ENCODE results near the gene DNAJB1.

The DNAJB1 gene

GRCh38 chr19:14530506-14530905 is 12.3 kb upstream of the DNAJB1 start:
- H3K36me3 ChIP-seq (ENCODE audit: insufficient read depth, low read length): no peaks in the 10 kb centered on the region
- H3K4me3 ChIP-seq (ENCODE audit: low read length): peak overlapping the region; percentile 94
- H3K4me1 ChIP-seq (ENCODE audit: control insufficient read depth, insufficient read depth, low read length): peaks cover 13% of the 10 kb centered on the region
- no peaks in the 10 kb centered on the region for H3K9me3 ChIP-seq (replicated peaks; ENCODE audit: low read length)
- H3K4me2 ChIP-seq (ENCODE audit: low read length): peak overlapping the region; percentile 91
- H3K27me3 ChIP-seq (ENCODE audit: control insufficient read depth, insufficient read depth, low read length): no peaks in the 10 kb centered on the region
- peak overlapping the region; percentile 82 for H3K9ac ChIP-seq (ENCODE audit: low read depth, low read length)

GRCh38 chr19:14530005-14530348 is 11.8 kb upstream of the DNAJB1 start:
- H3K4me2 ChIP-seq (ENCODE audit: low read length): peak overlapping the region; percentile 91
- H3K27me3 ChIP-seq (ENCODE audit: control insufficient read depth, insufficient read depth, low read length): no peaks in the 10 kb centered on the region
- no peaks in the 10 kb centered on the region for H3K36me3 ChIP-seq (ENCODE audit: insufficient read depth, low read length)
- peak overlapping the region; percentile 82 for H3K9ac ChIP-seq (ENCODE audit: low read depth, low read length)
- peaks cover 13% of the 10 kb centered on the region for H3K4me1 ChIP-seq (ENCODE audit: control insufficient read depth, insufficient read depth, low read length)
- H3K4me3 ChIP-seq (ENCODE audit: low read length): peak overlapping the region; percentile 94
- no peaks in the 10 kb centered on the region for H3K9me3 ChIP-seq (replicated peaks; ENCODE audit: low read length)

GRCh38 chr19:14529254-14530004 is 11.2 kb upstream of the DNAJB1 start, which contains the start of gene TECR:
Gene TECR (plus strand): TSS chr19:14529594. CDS start chr19:14529697, 103 bp downstream.
- Histone ChIP-seq H3K9me3 (replicated peaks; ENCODE audit: low read length) (no peaks in the 10 kb centered on the region), H3K4me3 (ENCODE audit: low read length) (peak within 1 kb of the TSS; percentile 94), H3K4me2 (ENCODE audit: low read length) (peak within 1 kb of the TSS; percentile 91), H3K9ac (ENCODE audit: low read depth, low read length) (peak within 1 kb of the TSS; percentile 82), H3K27me3 (ENCODE audit: control insufficient read depth, insufficient read depth, low read length) (no peaks in the 10 kb centered on the region), H3K36me3 (ENCODE audit: insufficient read depth, low read length) (no peaks in the 10 kb centered on the region), H3K4me1 (ENCODE audit: control insufficient read depth, insufficient read depth, low read length) (peaks cover 13% of the 10 kb centered on the region)

- Histone ChIP-seq H3K4me3 (ENCODE audit: low read length) (peak overlapping the region; percentile 81), H3K4me1 (ENCODE audit: control insufficient read depth, insufficient read depth, low read length) (peaks cover 13% of the 10 kb centered on the region), H3K36me3 (ENCODE audit: insufficient read depth, low read length) (no peaks in the 10 kb centered on the region), H3K9ac (ENCODE audit: low read depth, low read length) (peak overlapping the region; percentile 69), H3K27me3 (ENCODE audit: control insufficient read depth, insufficient read depth, low read length) (no peaks in the 10 kb centered on the region), H3K9me3 (replicated peaks; ENCODE audit: low read length) (no peaks in the 10 kb centered on the region), H3K4me2 (ENCODE audit: low read length) (peak overlapping the region; percentile 87)
These were observed 10.4 kb upstream of the DNAJB1 start for GRCh38 chr19:14528419-14529253.

GRCh38 chr19:14526423-14526822 is 8.2 kb upstream of the DNAJB1 start:
- Histone ChIP-seq H3K27me3 (ENCODE audit: control insufficient read depth, insufficient read depth, low read length) (no peaks in the 10 kb centered on the region), H3K9ac (ENCODE audit: low read depth, low read length) (no peak overlapping the region), H3K4me2 (ENCODE audit: low read length) (no peak overlapping the region), H3K4me3 (ENCODE audit: low read length) (no peak overlapping the region), H3K9me3 (replicated peaks; ENCODE audit: low read length) (no peaks in the 10 kb centered on the region), H3K4me1 (ENCODE audit: control insufficient read depth, insufficient read depth, low read length) (peaks cover 13% of the 10 kb centered on the region), H3K36me3 (ENCODE audit: insufficient read depth, low read length) (no peaks in the 10 kb centered on the region)

GRCh38 chr19:14525729-14526128 is 7.5 kb upstream of the DNAJB1 start:
- Histone ChIP-seq H3K4me1 (ENCODE audit: control insufficient read depth, insufficient read depth, low read length) (peaks cover 13% of the 10 kb centered on the region), H3K9ac (ENCODE audit: low read depth, low read length) (no peak overlapping the region), H3K36me3 (ENCODE audit: insufficient read depth, low read length) (no peaks in the 10 kb centered on the region), H3K4me3 (ENCODE audit: low read length) (no peak overlapping the region), H3K9me3 (replicated peaks; ENCODE audit: low read length) (no peaks in the 10 kb centered on the region), H3K4me2 (ENCODE audit: low read length) (no peak overlapping the region), H3K27me3 (ENCODE audit: control insufficient read depth, insufficient read depth, low read length) (no peaks in the 10 kb centered on the region)

- H3K27me3 ChIP-seq (ENCODE audit: control insufficient read depth, insufficient read depth, low read length): no peaks in the 10 kb centered on the region
- H3K4me3 ChIP-seq (ENCODE audit: low read length): no peak overlapping the region
- no peak overlapping the region for H3K4me2 ChIP-seq (ENCODE audit: low read length)
- H3K9me3 ChIP-seq (replicated peaks; ENCODE audit: low read length): no peaks in the 10 kb centered on the region
- H3K4me1 ChIP-seq (ENCODE audit: control insufficient read depth, insufficient read depth, low read length): peaks cover 29% of the 10 kb centered on the region
- no peak overlapping the region for H3K9ac ChIP-seq (ENCODE audit: low read depth, low read length)
- peaks cover 16% of the 10 kb centered on the region for H3K36me3 ChIP-seq (ENCODE audit: insufficient read depth, low read length)
These were observed 2.3 kb upstream of the DNAJB1 start for GRCh38 chr19:14520543-14520942.

GRCh38 chr19:14519860-14520407 is 1.7 kb upstream of the DNAJB1 start:
- Histone ChIP-seq H3K9me3 (replicated peaks; ENCODE audit: low read length) (no peaks in the 10 kb centered on the region), H3K27me3 (ENCODE audit: control insufficient read depth, insufficient read depth, low read length) (no peaks in the 10 kb centered on the region), H3K9ac (ENCODE audit: low read depth, low read length) (peak overlapping the region; percentile 45), H3K4me1 (ENCODE audit: control insufficient read depth, insufficient read depth, low read length) (peaks cover 32% of the 10 kb centered on the region), H3K4me3 (ENCODE audit: low read length) (no peak overlapping the region), H3K36me3 (ENCODE audit: insufficient read depth, low read length) (peaks cover 22% of the 10 kb centered on the region), H3K4me2 (ENCODE audit: low read length) (no peak overlapping the region)

- H3K4me1 ChIP-seq (ENCODE audit: control insufficient read depth, insufficient read depth, low read length): peaks cover 32% of the 10 kb centered on the region
- H3K4me3 ChIP-seq (ENCODE audit: low read length): no peak overlapping the region
These were observed 1.2 kb upstream of the DNAJB1 start for GRCh38 chr19:14519245-14519859.

GRCh38 chr19:14517446-14517839 is 754 bp downstream of the DNAJB1 start:
- peak overlapping the region; percentile 97 for H3K4me2 ChIP-seq (ENCODE audit: low read length)
- H3K9ac ChIP-seq (ENCODE audit: low read depth, low read length): peak overlapping the region; percentile 100
- peak overlapping the region; percentile 100 for H3K4me3 ChIP-seq (ENCODE audit: low read length)
- H3K4me1 ChIP-seq (ENCODE audit: control insufficient read depth, insufficient read depth, low read length): peaks cover 32% of the 10 kb centered on the region
- H3K9me3 ChIP-seq (replicated peaks; ENCODE audit: low read length): no peaks in the 10 kb centered on the region
- peaks cover 35% of the 10 kb centered on the region for H3K36me3 ChIP-seq (ENCODE audit: insufficient read depth, low read length)
- H3K27me3 ChIP-seq (ENCODE audit: control insufficient read depth, insufficient read depth, low read length): no peaks in the 10 kb centered on the region

More at GRCh38 chr19:14519245-14519859, 1.2 kb upstream of the DNAJB1 start:
- H3K4me2 ChIP-seq (ENCODE audit: low read length): no peak overlapping the region
- H3K36me3 ChIP-seq (ENCODE audit: insufficient read depth, low read length): peaks cover 28% of the 10 kb centered on the region
- no peaks in the 10 kb centered on the region for H3K27me3 ChIP-seq (ENCODE audit: control insufficient read depth, insufficient read depth, low read length)
- peak overlapping the region; percentile 45 for H3K9ac ChIP-seq (ENCODE audit: low read depth, low read length)
- no peaks in the 10 kb centered on the region for H3K9me3 ChIP-seq (replicated peaks; ENCODE audit: low read length)

Data from skeletal muscle satellite cell (primary cell).